H1 (cell line): ENCODE results near the gene TRIM44. TPM values are rescaled to one million over a fixed set of nuclear protein-coding genes. Genes with fewer than 3 reads are reported as not detected.

Source experiments
- EZH2 ChIP-seq: fragments of 200-600 bp; sonication (generic); IDR thresholded peaks from 2 replicates; pipeline ENCODE4 v1.7.1; 2012; ENCODE audit warnings: low read depth, mild to moderate bottlenecking, moderate library complexity, low read length, inconsistent platforms; ENCODE audit not compliant: severe bottlenecking
- SP2 ChIP-seq: IDR thresholded peaks from 2 replicates; pipeline ENCODE4 v1.6.1; 2012; ENCODE audit warnings: mild to moderate bottlenecking, low read length, inconsistent platforms
- polyA plus RNA-seq, 7 experiments: library from polyadenylated mRNA; depleted of rRNA in 3 of 7; stranded (reverse) in 5 of 7; unstranded in 2 of 7; fragments of >200 nt in 5 of 7; fragments of 200-250 nt in 2 of 7; gene quantifications; 1 replicate in 5 of 7; 2 replicates in 1 of 7; 4 replicates in 1 of 7; pipeline versions ENCODE4 v1.2.1 to v1.2.3, GENCODE V29; 2011 to 2013; ENCODE audit warnings: missing spikeins in 2 of 7, mixed read lengths in 2 of 7
- total RNA-seq: library from RNA; stranded (reverse); fragmentation: NEBNext Ultra II Directional; extraction: Animal tissue kit (Norgen Biotek cat#: 25700); gene quantifications from 2 replicates; pipeline ENCODE4 v1.2.1, GENCODE V29; 2021

The TRIM44 gene
- total and polyA plus RNA-seq, 2 of the 8 experiments (the other 6 are each of a cell fraction or from before 2014, with no cell fraction given): 13.9 to 34.4 TPM

DNA sequence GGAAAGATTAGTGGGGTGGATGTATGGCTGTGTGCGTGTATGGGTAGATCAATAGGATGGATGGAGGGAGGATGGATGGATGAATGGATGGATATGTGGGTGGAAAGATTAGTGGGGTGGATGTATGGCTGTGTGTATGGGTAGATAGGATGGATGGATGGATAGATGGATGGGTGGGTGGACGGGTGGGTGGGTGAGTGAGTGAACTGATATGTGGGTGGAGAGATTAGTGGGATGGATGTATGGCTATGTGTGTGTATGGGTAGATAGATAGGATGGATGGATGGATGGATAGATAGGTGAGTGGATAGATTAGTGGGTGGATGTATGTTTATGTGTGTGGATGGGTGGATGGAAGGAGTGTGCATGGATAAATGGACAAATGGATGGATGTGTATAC lies 193.7 kb downstream of the TRIM44 start (continued):
- TF ChIP-seq SP2 (no peak), EZH2 (no peak)
